HG03103 (cell line): ENCODE results near the gene AGTPBP1.
"Not testable (repeated sequence)": the region's sequence is repeated elsewhere in the genome, so short reads cannot be mapped to it uniquely, and the experiment has no call there.

Experiments used
- ATAC-seq: cut with Tn5 transposase; IDR thresholded peaks from one replicate; pipeline ENCODE4 v1.9.1; 2021; ENCODE audit warnings: low read depth; ENCODE audit not compliant: unreplicated experiment

Gene AGTPBP1, protein sequence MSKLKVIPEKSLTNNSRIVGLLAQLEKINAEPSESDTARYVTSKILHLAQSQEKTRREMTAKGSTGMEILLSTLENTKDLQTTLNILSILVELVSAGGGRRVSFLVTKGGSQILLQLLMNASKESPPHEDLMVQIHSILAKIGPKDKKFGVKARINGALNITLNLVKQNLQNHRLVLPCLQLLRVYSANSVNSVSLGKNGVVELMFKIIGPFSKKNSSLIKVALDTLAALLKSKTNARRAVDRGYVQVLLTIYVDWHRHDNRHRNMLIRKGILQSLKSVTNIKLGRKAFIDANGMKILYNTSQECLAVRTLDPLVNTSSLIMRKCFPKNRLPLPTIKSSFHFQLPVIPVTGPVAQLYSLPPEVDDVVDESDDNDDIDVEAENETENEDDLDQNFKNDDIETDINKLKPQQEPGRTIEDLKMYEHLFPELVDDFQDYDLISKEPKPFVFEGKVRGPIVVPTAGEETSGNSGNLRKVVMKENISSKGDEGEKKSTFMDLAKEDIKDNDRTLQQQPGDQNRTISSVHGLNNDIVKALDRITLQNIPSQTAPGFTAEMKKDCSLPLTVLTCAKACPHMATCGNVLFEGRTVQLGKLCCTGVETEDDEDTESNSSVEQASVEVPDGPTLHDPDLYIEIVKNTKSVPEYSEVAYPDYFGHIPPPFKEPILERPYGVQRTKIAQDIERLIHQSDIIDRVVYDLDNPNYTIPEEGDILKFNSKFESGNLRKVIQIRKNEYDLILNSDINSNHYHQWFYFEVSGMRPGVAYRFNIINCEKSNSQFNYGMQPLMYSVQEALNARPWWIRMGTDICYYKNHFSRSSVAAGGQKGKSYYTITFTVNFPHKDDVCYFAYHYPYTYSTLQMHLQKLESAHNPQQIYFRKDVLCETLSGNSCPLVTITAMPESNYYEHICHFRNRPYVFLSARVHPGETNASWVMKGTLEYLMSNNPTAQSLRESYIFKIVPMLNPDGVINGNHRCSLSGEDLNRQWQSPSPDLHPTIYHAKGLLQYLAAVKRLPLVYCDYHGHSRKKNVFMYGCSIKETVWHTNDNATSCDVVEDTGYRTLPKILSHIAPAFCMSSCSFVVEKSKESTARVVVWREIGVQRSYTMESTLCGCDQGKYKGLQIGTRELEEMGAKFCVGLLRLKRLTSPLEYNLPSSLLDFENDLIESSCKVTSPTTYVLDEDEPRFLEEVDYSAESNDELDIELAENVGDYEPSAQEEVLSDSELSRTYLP

DNA sequence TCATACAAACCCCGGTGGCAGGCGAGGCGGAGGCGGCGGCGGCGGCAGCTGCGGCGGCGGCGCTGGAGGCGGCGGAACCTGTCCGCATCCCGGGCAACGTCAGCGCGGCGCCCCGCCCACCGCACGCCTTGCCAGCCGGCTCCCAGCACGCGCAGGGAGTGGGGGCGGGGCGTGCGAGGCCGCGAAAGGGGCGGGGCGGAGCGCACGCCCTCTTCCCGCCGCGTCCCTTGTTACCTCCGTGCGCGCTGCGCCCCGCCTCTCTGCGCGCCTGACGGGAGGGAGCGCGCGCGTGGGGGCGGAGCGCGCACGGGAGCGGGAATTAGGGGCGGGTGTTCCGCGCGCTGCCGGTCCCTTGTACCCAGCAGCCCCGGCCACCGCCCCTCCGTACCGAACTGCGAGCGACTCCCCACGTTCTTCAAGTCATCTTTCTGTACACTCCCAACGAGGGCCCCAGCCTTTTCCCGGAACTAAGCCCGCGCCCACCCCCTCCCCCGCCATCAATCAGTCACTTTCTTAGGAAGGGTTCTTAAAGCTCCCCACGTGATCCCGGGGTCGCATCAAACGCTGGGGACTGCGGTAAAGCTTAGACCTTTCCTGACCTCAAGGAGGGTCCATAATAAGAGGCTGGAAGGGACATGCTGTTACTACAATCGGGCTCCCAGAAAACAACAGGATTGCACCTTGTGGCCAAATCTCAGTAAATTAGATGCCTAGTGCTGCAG, at the start of gene AGTPBP1:
Gene AGTPBP1, minus strand, starts transcription at position 80 of the 722 bp plus-strand sequence. CDS start 29,421 bp downstream, outside the sequence.
- peak; percentile 64 for ATAC-seq

DNA sequence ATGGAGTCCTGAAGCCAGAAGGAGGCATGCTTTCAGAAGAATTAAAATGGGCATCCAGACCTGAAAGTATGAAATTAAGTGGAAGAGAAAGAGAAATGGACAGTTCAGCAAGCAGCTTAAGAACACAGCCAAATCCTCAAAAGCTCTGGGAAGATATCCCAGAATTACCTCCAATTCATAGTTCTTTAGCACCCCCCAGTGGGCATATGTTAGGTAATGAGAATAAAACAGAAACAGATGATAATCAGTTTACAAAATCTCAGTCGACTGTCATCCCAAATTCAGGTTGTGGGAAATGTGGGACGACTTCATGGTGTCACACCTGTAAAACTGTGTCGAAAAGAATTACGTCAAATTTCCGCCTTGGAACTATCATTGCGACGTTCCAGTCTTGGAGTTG, 44.4 kb upstream of the AGTPBP1 start:
- not testable (repeated sequence) for ATAC-seq

DNA sequence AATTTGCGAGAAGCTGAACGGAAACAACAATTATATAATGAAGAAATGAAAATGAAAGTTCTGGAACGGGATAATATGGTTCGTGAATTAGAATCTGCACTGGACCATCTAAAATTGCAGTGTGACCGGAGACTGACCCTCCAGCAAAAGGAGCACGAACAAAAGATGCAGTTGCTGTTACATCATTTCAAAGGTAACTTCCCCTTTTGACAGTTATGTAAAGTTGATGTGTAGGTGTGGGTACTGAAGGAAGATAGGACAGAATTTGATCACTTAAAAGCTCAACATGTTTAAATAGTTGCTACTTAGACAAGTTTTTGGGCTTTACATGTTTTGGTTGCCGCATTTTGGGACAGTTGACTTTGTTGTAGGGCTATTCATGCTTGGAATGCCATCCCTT, 32.1 kb upstream of the AGTPBP1 start:
- not testable (repeated sequence) for ATAC-seq

DNA sequence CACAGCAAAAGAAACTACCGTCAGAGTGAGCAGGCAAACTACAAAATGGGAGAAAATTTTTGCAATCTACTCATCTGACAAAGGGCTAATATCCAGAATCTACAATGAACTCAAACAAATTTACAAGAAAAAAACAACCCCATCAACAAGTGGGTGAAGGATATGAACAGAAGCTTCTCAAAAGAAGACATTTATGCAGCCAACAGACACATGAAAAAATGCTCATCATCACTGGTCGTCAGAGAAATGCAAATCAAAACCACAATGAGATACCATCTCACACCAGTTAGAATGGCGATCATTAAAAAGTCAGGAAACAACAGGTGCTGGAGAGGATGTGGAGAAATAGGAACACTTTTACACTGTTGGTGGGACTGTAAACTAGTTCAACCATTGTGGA, 20.0 kb upstream of the AGTPBP1 start:
- ATAC-seq, result not testable (repeated sequence)

DNA sequence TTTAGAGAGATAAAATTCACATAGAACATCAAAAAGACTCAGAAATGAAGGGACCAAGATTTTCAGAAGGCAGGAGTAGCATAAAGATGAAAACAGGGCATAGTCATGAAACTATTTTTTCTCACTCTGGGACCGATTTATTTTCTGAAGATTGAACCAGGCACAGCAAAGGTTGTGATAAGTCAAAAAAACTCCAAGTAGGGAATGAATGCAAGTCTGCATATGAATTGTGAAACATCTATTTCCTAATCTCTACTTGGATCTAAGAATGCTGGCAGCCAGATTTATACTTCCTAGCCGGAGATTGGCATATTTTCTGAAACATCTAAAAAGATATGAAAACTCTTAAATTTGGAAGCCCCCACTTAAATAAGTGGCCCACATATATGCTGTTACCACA, 16.0 kb upstream of the AGTPBP1 start:
- ATAC-seq, result not testable (repeated sequence)

DNA sequence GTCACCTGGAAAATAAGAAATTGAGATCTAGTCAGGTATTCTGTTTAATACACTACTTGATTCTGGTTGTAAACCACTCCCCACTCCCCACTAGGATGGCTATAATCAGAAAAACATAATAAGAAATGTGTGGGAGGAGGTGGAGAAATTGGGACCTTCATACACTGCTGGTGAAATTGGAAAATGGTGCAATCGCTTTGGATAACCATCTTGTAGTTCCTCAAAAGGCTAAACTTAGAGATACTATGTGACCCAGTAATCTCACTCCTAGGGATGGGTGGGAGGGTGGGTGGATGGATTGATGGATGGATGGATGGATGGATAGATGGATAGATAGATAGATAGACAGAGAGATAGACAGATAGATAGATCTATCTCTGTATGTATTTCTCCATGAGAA, 14.5 kb upstream of the AGTPBP1 start:
- ATAC-seq, result not testable (repeated sequence)

DNA sequence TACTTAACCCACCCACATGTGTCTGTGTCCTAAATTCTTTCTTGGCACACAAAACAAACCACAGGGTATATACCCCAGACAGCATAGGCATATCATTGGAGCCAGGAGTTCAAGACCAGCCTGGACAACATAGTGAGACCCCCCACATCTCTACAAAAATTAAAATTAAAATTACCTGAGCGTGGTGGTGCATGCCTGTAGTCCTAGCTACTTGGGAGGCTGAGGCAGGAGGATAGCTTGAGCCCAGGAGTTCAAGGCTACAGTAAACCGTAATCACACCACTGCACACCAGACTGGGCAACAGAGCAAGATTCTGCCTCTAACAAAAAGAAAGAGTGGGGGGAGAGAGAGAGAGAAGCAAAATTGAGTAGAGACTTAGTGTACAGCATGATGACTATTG, 4.6 kb upstream of the AGTPBP1 start:
- ATAC-seq, result no peak

DNA sequence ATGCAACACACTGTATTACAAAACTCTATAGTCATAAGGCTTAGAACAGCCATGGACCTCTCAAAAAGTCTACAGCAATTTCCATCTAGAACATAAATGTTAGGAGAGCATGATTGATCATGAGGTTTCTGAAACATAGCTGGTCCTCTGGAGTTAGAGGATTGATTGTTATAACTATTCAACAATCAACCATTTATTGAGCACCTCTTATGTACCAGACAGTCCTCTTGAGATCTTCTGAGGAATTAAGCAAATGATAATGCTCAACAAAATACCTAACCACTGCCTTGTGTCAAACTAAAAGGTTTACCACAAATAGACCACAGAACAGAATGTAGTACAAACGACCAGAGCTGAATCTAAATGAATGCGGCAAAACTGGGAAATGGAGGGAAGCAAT, 3.4 kb upstream of the AGTPBP1 start:
- ATAC-seq, result no peak

DNA sequence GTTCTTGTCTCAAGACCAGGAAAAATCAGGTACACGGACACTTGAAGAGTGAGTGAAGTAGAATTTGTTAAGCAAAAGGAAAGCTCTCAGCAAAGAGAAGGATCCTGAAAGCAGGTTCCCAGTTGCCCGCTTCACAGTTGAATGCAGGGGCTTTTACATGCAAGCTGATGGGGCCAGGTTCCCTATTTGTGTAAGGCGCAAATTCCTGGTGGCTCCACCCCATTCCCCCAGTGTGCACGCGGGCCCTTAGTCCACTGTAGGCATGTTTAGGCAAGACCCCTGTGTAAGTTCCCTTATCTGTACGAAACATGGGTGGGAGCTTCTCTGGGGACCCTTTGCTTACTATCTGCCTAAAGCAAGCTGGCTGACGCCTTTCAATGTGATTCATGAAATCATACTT, 2.7 kb upstream of the AGTPBP1 start:
- ATAC-seq, result no peak

DNA sequence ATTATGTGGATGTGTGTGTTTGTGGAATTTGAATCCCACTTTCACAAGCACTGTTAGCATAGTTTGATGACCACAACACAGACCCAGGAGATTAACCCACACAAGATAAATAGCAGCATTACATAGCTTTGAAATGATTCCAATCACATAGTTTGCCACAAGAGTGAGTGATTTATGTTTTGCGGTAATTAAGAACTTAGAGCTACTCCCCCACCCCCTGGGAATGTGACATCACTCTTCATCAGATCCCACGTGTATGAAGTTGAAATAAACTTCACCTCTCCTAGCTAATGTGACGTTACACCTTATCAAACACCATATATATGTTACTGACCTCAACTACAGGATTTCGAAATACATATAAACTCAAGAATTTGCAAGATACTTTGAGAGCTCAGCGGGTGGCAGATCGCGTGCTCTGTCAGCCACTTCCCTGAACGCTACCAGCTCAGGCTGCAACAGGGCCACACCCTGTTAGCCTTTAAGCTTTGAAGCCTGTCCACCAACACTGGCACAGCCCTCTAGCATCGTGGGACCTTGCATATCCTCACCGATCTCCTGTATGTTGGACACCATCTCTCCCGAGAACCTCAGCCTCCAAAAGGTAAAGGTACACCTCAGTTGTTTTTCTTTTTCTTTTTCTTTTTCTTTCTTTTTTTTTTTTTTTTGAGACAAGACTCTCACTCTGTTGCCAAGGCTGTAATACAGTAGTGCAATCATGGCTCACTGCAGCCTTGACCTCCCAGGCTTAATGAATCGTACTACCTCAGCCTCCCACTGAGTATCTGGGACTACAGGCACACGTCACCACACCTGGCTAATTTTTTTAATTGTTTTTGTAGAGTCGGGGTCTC, 1.7 kb upstream of the AGTPBP1 start:
- ATAC-seq, result no peak

DNA sequence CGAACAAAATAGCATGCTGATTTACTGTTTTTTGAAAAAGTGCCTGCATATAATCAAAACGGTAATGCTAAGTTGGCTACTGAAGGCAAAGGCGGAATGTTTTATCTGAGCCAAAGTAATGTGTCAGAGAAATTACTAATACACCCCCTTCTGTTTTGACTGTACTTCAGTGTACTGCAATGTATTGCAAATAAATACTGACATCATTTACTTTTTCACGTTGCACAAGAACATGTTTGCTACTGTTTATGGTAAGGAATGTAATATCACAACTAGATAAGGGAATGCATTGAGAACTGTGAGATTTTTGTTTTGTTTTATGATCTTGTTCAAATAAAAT, 813 bp upstream of the AGTPBP1 start:
- no peak for ATAC-seq

DNA sequence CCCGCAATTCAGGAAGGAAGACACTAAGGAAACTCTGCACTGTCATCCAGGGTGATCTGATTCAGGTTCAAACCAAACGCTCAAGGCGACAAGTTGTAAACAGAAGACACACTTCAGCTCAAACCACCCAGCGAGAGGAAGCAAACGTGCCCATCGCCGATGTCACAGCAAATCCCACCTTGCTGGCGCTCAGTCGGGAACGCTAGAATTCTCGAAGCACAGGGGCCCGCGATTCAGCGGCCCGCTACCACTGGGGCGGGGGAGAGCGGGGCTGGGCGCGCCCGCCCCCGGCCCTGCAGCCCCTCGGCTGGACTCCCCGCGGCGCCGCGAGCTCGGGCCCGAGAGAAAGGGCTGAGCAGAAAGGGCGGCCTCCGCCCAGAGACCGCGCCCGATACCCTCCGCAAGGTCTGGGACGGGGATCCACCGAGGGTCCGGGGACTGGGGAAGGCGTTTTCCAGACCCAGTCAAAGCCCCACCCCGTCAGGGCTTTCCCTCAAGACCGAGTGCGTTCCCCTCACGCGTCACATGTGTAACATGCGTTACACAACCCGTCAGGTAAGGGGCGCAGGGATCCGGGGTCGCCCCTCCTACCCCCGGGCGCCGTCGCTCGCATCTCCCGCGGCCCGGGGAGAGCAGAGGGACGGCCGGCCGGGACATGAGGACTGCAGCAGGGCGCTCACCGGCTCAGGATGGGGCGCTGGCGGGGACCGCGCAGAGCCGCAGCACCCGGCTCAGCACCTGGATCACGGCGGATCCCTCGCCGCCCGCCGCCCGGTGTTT, 469 bp downstream of the AGTPBP1 start:
- ATAC-seq, result peak; percentile 42

DNA sequence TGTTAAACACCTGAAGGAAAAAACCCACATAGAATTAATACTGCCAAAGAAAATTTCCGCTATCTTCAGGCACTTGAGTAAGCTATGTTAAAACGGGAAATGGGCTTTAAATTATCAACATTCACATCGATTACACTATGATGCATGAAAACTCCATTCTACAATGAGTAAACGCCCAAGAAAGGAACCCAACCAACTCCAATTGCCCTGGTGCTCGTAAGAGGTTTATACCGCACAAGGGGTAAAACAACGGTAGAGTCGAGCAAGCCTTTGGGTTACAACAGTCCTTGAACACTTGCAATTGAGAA, 1.0 kb downstream of the AGTPBP1 start:
- ATAC-seq, result peak; percentile 4

DNA sequence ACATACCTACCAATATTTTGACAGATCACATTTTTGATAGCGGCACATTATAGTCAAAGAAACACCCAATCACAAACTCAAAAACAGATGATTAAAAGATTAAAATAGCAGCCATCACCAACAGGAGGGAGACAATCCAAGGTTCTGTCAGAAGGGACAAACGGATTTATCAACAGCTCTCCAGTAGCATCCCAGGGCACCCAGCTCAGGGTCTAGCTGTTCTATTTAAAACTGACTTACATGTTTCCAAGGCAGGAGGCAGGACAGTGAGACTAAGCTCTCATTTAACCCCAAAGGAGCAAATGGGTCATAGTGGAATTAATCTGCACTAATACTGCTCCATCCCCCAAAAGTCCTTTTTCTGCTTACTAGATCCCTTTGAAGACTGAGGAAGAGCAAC, 3.2 kb downstream of the AGTPBP1 start:
- ATAC-seq, result no peak

DNA sequence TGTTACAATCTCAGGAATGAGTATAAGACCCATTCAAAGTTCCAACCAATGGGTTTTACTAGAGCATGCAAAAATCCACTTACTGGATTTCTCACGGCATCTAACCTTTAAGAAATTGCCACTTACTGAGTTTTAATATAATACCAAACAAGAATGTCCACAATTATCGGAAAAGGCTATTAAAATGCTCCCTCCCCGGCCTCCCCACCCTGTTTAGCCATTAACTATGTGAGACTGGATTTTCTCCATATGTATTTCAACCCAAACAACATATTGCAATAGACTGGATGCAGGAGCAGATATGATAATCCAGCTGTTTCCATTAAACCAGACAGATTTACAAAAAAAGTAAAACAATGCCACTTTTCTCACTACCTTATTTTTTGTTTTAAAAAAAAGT, 4.1 kb downstream of the AGTPBP1 start:
- no peak for ATAC-seq

DNA sequence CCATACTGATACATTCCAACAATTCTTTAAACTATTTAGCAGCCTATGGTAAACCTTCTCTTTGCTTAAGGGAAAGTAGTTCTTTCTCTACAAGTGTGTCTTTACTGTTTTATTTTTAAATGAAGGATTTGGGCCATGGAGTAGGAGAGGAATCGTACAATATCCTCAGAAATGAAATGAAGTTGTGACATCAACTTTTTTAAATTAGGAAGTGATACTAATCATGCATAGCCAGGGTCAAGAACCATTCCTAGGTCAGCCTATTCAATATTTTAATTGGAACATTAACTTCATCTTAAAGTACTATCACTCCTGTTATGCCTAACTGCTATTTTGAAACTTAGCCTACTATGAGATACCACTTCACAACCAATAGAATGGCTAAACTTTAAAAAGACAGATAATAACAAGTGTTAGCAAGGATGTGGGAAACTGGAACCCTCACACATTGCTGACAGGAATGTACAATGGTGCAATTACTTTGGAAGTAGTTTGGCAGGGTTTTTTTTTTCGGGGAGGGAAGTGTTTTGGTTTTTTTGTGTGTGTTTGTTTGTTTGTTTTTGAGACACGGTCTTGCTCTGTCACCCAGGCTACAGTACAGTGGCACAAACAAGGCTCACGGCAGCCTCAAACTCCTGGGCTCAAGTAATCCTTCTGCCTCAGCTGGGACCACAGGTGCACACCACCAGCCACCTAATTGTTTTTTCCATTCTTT, 10.7 kb downstream of the AGTPBP1 start:
- no peak for ATAC-seq

DNA sequence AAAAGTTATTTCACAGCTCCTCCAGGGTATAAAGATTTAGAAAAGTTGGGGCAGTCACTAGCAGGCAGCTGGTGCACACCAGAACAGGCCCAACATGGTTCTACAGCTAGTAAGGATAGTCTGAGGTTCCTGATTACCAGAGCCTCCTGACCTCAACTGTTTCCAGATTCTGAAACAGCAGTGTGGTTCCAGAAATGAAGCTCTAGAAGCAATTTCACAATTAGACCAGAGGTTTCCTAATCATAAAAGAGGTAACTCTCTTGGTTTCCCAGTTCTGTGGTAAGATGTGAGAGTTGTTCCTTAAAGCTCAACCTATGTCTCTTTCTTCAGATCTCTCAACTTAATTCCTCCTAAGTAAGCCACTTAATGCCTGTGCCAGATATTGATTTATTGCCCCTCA, 11.9 kb downstream of the AGTPBP1 start:
- ATAC-seq, result no peak

DNA sequence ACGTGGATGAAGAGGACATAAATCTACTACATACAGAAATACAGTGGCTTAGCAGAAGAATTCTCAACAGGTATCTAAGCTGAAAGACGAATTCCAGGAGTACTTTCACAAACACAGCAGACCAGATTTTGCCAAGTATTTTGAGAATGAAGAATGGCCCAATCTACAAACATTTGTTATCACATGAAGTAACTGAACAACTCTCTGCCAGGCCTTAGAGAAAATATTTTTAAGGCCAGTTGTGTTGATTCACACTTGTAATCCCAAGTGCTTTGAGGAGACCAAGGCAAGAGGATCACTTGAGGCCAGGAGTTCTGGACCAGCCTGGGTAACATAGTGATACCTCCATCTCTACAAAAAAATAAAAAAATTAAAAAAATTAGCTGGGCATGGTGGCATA, 14.3 kb downstream of the AGTPBP1 start:
- no peak for ATAC-seq
